ENCODE results near the gene ARID1B. TPM values are rescaled to one million over a fixed set of nuclear protein-coding genes. Genes with fewer than 3 reads are reported as not detected.
"Not testable (repeated sequence)": the region's sequence is repeated elsewhere in the genome, so short reads cannot be mapped to it uniquely, and the experiment has no call there.

Gene ARID1B
- total RNA-seq, 1 donor from 2014 or later: 79.1 TPM

DNA sequence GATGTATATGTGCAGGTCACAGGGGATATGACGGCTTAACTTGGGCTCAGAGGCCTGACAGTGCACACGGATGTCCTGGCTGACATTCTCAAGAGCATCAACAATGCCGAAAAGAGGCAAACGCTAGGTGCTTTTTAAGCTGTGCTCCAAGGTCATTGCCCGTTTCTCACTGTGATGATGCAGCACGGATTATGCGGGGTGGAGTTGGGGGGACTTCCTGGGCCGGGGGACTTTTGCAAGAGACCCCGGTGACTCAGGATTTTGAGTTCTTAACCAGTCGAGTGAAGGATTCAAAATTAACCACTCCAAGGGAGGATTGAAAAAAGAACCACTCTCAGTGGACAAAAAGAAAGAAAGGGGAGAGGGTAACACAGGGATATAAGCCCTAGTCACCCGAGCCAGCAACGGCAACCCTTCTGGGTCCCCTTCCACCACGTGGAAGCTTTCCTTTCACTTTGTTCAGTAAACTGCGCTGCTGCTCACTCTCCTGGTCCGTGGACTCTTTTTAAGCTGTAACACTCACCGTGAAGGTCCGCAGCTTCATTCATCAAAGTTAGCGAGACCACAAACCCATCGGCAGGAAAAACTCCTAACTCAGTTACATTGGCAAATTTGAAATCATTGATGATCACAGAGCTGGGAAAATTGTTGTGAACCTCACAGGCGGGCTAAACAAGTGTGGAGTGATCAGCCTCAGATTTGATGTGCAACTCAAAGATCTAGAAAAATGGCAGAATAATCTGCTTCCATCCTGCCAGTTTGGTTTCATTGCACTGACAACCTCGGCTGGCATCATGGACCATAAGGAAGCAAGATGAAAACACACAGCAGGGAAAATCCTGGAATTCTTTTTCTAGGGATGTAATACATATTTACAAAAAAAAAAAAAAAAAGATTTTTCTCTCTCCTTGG, 199.3 kb downstream of the ARID1B start:
- Mint-ChIP-seq H3K4me3 (peak overlapping the region; percentile 76), H3K4me1 (ENCODE audit: low read depth) (peaks cover 57% of the 10 kb centered on the region), H3K27ac (peak overlapping the region; percentile 64), H3K27me3 (ENCODE audit: insufficient read depth) (peaks cover 2% of the 10 kb centered on the region), H3K36me3 (ENCODE audit: low read depth) (no peaks in the 10 kb centered on the region), H3K9me3 (no peaks in the 10 kb centered on the region)
- no peak for DNase-seq (ENCODE audit: low spot score)
- intact Hi-C loops (cut with micrococcal nuclease): loop anchor here (5.0 kb wide), 4 partner anchors 101 to 289 kb away; no protein-coding TSS in a partner anchor

DNA sequence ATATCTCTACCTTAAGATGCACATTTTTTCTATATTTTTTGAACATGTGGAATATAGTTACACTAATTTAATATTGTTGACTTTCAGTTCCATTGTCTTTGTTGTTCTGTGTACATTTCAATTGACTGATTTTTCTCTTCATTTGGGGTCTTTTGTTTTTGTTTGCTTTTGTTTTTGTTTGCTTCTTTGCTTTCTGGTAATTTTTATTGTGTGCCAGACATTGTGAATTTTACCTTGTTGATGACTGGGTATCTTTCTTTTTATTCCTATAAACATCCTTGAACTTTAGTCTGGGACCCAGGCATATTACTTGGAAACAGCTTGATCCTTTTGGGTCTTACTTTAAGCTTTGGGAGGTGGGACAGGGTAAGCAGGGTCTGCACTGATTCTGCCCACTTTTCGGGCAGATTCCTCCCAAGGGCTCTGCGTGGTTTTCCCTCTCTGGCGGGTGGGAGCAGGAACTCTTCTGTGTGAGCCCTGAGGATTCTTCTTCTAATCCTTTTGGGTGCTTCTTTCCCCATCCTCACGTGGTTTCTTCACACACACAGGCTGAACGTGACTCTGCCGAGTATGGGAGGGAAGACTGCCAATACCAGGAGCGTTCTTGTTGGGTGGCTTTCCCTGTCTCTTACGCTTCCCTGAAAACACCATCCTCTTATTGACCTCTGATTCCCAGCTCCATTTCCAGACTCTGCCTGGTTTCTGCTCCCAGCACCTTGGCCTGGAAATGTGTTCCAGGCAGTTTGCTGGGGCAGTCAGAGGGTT, 200.5 kb downstream of the ARID1B start:
- peak overlapping the region; percentile 24 for H3K4me3 Mint-ChIP-seq

DNA sequence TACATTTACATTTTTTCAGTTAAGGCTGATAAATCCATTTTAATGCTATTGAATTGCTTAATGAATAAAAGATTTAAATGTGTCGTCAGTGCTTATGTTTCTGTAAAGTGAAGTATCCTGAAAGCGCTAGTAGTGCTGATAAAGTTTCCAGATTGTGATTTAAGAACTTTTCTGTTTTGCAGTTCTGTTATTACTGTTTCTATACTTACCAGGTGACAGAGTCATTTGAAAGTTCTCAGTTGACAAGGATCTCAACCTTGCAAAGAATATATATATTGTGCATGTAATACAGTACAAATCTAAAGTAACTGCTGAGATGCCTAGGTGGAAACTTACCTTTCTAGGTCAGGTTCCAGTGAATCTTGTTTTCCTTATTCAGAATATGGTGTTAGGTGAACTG, 201.8 kb downstream of the ARID1B start:
- Mint-ChIP-seq H3K9me3 (no peaks in the 10 kb centered on the region), H3K4me1 (ENCODE audit: low read depth) (peaks cover 73% of the 10 kb centered on the region), H3K27ac (no peak overlapping the region), H3K36me3 (ENCODE audit: low read depth) (no peaks in the 10 kb centered on the region), H3K4me3 (no peak overlapping the region), H3K27me3 (ENCODE audit: insufficient read depth) (peaks cover 2% of the 10 kb centered on the region)
- intact Hi-C loops (cut with micrococcal nuclease): loop anchor here (1.0 to 5.0 kb wide), 6 partner anchors 21 to 292 kb away; no protein-coding TSS in a partner anchor
- DNase-seq (ENCODE audit: low spot score): no peak

More for the DNA sequence above, 200.5 kb downstream of the ARID1B start:
- H3K36me3 Mint-ChIP-seq (ENCODE audit: low read depth): no peaks in the 10 kb centered on the region
- no peak for DNase-seq (ENCODE audit: low spot score)
- H3K27me3 Mint-ChIP-seq (ENCODE audit: insufficient read depth): peaks cover 2% of the 10 kb centered on the region
- intact Hi-C loops (cut with micrococcal nuclease): loop anchor here (2.0 to 5.0 kb wide), 5 partner anchors 45 to 290 kb away; no protein-coding TSS in a partner anchor
- no peaks in the 10 kb centered on the region for H3K9me3 Mint-ChIP-seq
- no peak overlapping the region for H3K27ac Mint-ChIP-seq
- H3K4me1 Mint-ChIP-seq (ENCODE audit: low read depth): peaks cover 63% of the 10 kb centered on the region

DNA sequence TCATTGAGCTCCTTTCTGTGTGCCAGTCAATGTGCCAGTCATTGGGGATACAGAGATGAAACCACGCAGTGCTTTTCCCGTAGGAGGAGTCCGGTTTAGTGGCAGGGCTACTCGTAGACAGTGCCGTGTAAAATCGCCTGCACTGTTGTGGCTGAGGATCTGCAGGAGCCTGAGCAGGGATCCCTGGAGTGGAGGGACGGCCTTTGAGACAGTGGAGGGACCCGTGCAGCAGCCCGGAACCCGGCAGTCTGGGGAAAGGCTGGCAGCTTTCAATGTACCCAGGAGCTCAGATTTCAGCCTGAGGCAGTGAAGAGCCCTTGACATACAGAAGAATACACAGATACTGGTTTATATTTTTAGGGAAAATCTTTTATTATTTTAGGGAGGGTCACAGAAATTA, 203.3 kb downstream of the ARID1B start:
- Mint-ChIP-seq H3K4me3 (no peak overlapping the region), H3K4me1 (ENCODE audit: low read depth) (peaks cover 76% of the 10 kb centered on the region), H3K36me3 (ENCODE audit: low read depth) (no peaks in the 10 kb centered on the region), H3K27ac (no peak overlapping the region), H3K27me3 (ENCODE audit: insufficient read depth) (peaks cover 2% of the 10 kb centered on the region), H3K9me3 (no peaks in the 10 kb centered on the region)
- DNase-seq (ENCODE audit: low spot score): no peak
- intact Hi-C loops (cut with micrococcal nuclease): no loop called here

DNA sequence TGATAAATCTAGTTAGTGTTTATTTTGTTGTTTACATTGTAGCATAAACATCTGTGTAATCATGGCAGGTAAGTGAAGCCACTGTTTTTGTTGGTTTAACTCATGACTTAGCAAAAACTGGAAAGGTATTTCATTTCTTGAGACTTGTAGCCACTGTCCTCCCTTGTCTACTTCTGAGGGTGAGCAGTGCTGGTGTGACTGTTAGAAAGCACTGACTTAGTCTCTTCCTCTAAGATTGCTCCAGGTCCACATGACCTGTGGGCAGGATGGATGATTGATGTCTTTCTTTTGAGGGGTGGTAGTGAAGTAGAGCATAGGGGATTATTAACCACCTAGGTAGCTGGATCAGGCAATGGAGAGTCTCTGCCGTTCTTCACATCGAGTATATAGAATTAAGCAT, 203.8 kb downstream of the ARID1B start:
- intact Hi-C loops (cut with micrococcal nuclease): no loop called here
- no peak overlapping the region for H3K4me3 Mint-ChIP-seq
- DNase-seq (ENCODE audit: low spot score): no peak
- no peaks in the 10 kb centered on the region for H3K9me3 Mint-ChIP-seq
- H3K27ac Mint-ChIP-seq: no peak overlapping the region
- H3K36me3 Mint-ChIP-seq (ENCODE audit: low read depth): no peaks in the 10 kb centered on the region
- H3K27me3 Mint-ChIP-seq (ENCODE audit: insufficient read depth): peaks cover 2% of the 10 kb centered on the region
- H3K4me1 Mint-ChIP-seq (ENCODE audit: low read depth): peaks cover 72% of the 10 kb centered on the region

DNA sequence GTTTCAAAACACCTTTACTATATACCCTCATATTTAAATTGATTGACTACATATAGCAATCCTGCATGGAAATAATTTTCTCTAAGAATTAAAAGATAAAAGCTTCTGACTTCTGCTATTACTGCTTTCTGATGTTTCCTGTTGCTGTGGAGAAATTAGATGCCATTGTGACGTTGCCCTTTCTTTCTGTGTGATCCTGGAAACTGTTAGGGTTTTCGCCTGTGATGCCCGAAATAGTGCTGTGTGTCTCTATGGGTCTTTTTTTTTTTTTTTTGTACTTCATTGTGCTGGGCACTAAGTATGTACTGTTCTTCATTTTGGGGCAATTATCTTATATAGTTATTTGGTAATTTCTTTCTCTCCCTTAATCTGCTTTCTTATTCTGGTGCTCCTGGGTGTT, 205.0 kb downstream of the ARID1B start:
- H3K36me3 Mint-ChIP-seq (ENCODE audit: low read depth): no peaks in the 10 kb centered on the region
- no peak for DNase-seq (ENCODE audit: low spot score)
- no peaks in the 10 kb centered on the region for H3K9me3 Mint-ChIP-seq
- peaks cover 1% of the 10 kb centered on the region for H3K27me3 Mint-ChIP-seq (ENCODE audit: insufficient read depth)
- H3K27ac Mint-ChIP-seq: no peak overlapping the region
- intact Hi-C loops (cut with micrococcal nuclease): no loop called here
- no peak overlapping the region for H3K4me3 Mint-ChIP-seq
- H3K4me1 Mint-ChIP-seq (ENCODE audit: low read depth): peaks cover 60% of the 10 kb centered on the region

DNA sequence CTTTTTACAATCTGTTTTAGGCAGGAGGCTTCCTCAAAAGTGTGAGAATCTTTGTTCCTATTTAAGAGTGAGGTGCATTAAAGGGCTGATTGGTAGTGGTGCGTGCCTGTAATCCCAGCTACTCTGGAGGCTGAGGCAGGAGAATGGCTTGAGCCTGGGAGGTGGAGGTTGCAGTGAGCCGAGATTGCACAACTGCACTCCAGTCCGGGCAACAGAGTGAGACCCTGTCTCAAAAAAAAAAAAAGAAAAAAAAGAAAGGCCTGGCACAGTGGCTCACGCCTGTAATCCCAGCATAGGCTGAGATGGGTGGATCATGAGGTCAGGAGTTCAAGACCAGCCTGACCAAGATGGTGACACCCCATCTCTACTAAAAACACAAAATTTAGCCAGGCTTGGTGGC, 205.7 kb downstream of the ARID1B start:
- peaks cover 58% of the 10 kb centered on the region for H3K4me1 Mint-ChIP-seq (ENCODE audit: low read depth)
- H3K4me3 Mint-ChIP-seq; H3K27me3 Mint-ChIP-seq (ENCODE audit: insufficient read depth); H3K9me3 Mint-ChIP-seq; intact Hi-C loops (cut with micrococcal nuclease); H3K36me3 Mint-ChIP-seq (ENCODE audit: low read depth); DNase-seq (ENCODE audit: low spot score); H3K27ac Mint-ChIP-seq: not testable (repeated sequence)

DNA sequence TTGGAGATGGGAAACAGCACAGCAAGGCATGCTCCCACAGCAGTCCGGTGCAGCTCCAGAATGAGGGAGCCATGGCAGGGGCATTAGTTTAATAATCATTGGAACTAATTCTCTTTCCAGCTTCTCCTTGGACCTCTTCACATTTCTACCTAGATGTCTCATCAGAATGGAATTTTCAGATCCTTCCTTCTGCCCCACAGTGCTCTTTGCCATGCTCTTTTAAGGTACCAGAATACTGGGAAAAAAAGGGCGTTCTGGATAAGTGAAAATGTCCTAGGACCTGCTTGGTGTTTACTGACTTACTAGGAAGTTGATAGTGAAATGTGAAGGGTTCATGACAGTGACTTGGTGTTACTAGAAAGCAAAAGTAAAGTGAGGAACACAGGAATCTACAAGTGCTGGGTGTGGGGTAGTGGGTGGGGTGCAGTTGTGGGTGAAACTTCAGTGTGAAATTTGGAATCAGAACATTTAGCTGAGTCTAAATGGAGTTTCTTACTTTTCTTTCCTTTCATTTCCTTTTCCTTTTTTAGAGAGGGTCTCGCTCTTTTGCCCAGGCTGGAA, 207.1 kb downstream of the ARID1B start:
- no peak for DNase-seq (ENCODE audit: low spot score)
- H3K9me3 Mint-ChIP-seq: no peaks in the 10 kb centered on the region
- no peak overlapping the region for H3K4me3 Mint-ChIP-seq
- no peaks in the 10 kb centered on the region for H3K36me3 Mint-ChIP-seq (ENCODE audit: low read depth)
- intact Hi-C loops (cut with micrococcal nuclease): no loop called here
- H3K27ac Mint-ChIP-seq: no peak overlapping the region
- H3K27me3 Mint-ChIP-seq (ENCODE audit: insufficient read depth): no peaks in the 10 kb centered on the region
- H3K4me1 Mint-ChIP-seq (ENCODE audit: low read depth): peaks cover 58% of the 10 kb centered on the region

DNA sequence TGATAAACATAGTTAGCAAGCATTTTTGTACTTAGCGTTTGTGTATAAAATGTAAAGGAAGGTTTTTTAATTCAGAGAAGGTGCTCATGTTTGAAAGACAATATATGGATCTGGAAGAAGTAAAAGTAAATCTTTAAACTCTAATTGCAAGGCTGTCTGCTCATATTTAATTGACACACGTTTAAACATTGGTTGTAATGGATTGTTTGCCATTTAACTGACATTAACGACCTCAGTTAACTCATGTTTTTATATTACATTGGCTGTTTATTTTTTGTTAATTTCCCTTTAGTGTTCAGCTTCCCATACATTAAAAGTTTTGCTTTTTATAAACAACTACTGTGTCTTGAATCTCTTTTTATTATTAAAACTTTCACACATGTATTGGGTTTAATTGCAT, 208.1 kb downstream of the ARID1B start:
- H3K9me3 Mint-ChIP-seq: no peaks in the 10 kb centered on the region
- DNase-seq (ENCODE audit: low spot score): no peak
- peaks cover 57% of the 10 kb centered on the region for H3K4me1 Mint-ChIP-seq (ENCODE audit: low read depth)
- H3K36me3 Mint-ChIP-seq (ENCODE audit: low read depth): no peaks in the 10 kb centered on the region
- no peaks in the 10 kb centered on the region for H3K27me3 Mint-ChIP-seq (ENCODE audit: insufficient read depth)
- H3K27ac Mint-ChIP-seq: no peak overlapping the region
- no peak overlapping the region for H3K4me3 Mint-ChIP-seq
- intact Hi-C loops (cut with micrococcal nuclease): no loop called here

DNA sequence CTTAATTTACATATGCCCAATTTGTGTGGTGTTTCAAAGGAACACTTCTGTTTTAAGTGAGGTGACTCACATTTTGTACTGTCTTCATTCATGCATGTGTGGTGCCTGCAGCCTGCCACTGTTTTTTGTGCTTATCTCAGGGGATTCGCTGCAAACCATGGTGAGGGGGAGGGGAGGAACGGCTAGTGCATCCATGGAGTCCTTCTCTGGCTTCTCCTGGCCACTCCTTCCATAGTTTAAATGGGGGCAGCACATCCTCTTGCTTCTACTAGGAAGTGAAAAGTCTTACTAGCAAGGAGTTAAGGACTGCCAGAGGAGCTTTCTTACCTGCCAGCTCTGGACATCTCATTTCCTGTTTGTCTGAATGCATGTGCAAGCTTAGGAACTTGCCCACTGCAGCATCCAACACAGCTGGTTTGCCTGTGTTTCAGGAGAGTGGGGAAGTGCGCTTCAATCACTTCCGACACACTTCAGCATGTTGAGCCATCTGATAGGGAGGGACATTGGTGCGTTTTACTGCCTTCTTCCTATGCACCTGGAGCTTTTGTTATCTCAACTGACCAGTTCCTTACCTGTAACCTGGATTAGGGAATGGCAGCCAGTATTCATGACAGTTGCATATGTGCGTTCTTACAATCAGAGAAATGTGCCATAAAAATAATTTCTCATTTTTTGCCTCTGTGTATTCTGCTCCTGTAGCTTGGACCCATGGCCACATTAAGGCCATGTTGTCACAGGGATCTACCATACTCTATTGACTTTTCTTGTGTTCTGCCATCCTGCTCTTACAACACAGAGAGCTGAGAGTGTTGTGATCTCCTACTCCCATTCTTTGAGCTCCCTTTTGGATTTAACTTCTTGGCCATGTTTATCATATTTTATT, 211.3 kb downstream of the ARID1B start:
- H3K9me3 Mint-ChIP-seq: no peaks in the 10 kb centered on the region
- H3K36me3 Mint-ChIP-seq (ENCODE audit: low read depth): no peaks in the 10 kb centered on the region
- H3K4me3 Mint-ChIP-seq: no peak overlapping the region
- DNase-seq (ENCODE audit: low spot score): no peak
- peaks cover 41% of the 10 kb centered on the region for H3K4me1 Mint-ChIP-seq (ENCODE audit: low read depth)
- intact Hi-C loops (cut with micrococcal nuclease): no loop called here
- peak overlapping the region; percentile 28 for H3K27ac Mint-ChIP-seq
- H3K27me3 Mint-ChIP-seq (ENCODE audit: insufficient read depth): no peaks in the 10 kb centered on the region

DNA sequence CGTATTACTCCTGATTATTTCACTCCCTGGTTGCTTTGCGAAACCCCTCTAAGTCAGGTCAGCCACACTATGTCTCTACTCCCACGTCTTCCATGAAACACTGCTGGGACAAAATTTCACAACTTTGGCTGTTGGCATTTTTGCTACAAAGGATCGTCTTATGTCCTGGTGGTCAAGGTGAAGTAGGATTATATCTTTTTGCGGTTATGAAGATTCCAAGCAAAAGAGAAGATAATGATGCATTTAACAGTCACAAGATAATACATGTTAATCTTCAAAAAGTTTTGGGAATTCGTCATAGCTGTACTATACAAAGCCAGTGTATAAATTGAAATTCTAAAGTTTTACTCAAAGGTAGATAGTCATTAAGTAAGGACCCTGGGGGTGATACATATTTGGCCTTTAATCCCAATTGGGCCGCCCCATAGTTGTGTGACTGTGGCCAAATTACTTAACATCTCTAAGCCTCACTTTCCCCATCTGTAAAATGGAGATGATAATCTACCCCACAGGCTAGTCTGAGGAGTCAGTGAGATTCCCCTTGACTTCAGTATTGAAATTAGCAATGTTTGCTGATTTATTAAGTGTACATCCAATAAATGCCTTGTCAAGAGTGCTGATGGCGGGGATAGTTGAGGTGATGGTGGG, 212.1 kb downstream of the ARID1B start:
- H3K36me3 Mint-ChIP-seq (ENCODE audit: low read depth): no peaks in the 10 kb centered on the region
- DNase-seq (ENCODE audit: low spot score): no peak
- no peaks in the 10 kb centered on the region for H3K9me3 Mint-ChIP-seq
- peaks cover 34% of the 10 kb centered on the region for H3K4me1 Mint-ChIP-seq (ENCODE audit: low read depth)
- intact Hi-C loops (cut with micrococcal nuclease): no loop called here
- H3K27ac Mint-ChIP-seq: no peak overlapping the region
- no peak overlapping the region for H3K4me3 Mint-ChIP-seq
- H3K27me3 Mint-ChIP-seq (ENCODE audit: insufficient read depth): no peaks in the 10 kb centered on the region

All from activated T-helper 1 cell treated with anti-CD3 and anti-CD28 coated beads, Interleukin-12 subunit alpha, Interleukin-12 subunit beta, Interleukin-2, Interleukin-4 antibody, amounts not matched to agents 30 ng/mL and 10 ng/mL and 1 ng/mL, durations not matched to agents 14 hours and 24 hours and 36 hours (primary cell).